Suprapubic skin (tissue), 4 donors: ENCODE measurements around the gene DPY30.

Source experiments
- CTCF ChIP-seq, 2 donors: fragments of 200-600 bp in 1 of 2; fragments of 450-650 bp in 1 of 2; sonication (generic) in 1 of 2; IDR thresholded peaks; one replicate each; pipeline ENCODE4 v1.5.1; 2016 to 2019; ENCODE audit warnings: antibody characterized with exemption in 2 of 2, mild to moderate bottlenecking in 1 of 2, moderate library complexity in 1 of 2
- EP300 ChIP-seq: sonication (generic); formaldehyde crosslinking; IDR thresholded peaks from one replicate; pipeline ENCODE4 v1.6.1; 2017; ENCODE audit warnings: antibody characterized with exemption
- POLR2A ChIP-seq, 2 donors: fragments of 450-650 bp; IDR thresholded peaks; one replicate each; pipeline ENCODE4 v1.6.1; 2017; ENCODE audit warnings: antibody characterized with exemption in 2 of 2, mild to moderate bottlenecking in 2 of 2, moderate library complexity in 2 of 2
- POLR2AphosphoS5 ChIP-seq, 3 donors: sonication (generic); formaldehyde crosslinking; IDR thresholded peaks; one replicate each; pipeline ENCODE4 v1.6.1; 2017; ENCODE audit warnings: antibody characterized with exemption in 3 of 3

GRCh38 chr2:31999438-31999837 lies 40.2 kb downstream of the DPY30 start:
- no peak for TF ChIP-seq EP300
- no peak for TF ChIP-seq CTCF (IDR thresholded peaks at IDR 0.05)
- no peak for TF ChIP-seq POLR2AphosphoS5 (IDR thresholded peaks at IDR 0.05)
- TF ChIP-seq POLR2A (IDR thresholded peaks at IDR 0.05) = no peak
